ENCODE results near the gene FAF2.

The FAF2 gene

GRCh38 chr5:176542596-176543427 is 94.6 kb downstream of the FAF2 start:
- peak overlapping the region; percentile 81 for H2AFZ ChIP-seq (ENCODE audit: low read depth, low read length)
- H3K9ac ChIP-seq (ENCODE audit: low read length), result peak overlapping the region; percentile 77
- DNase-seq, result peak; percentile 32
- H3K4me3 ChIP-seq (ENCODE audit: insufficient read depth in 1 of 2, low read depth in 1 of 2, low read length in 2 of 2), result peak overlapping the region; percentile 65 to 86
- WGBS, result 2% methylated on average over 58 of the region's 110 CpGs
- peak overlapping the region in 1 of 2 experiments; percentile 16 for H2BK12ac ChIP-seq (ENCODE audit: low read length in 2 of 2)
- H3K9me3 ChIP-seq (ENCODE audit: control insufficient read depth, low read length), result no peaks in the 10 kb centered on the region
- no peak overlapping the region for H2AK5ac ChIP-seq (ENCODE audit: low read length, severe bottlenecking)
- no peak overlapping the region for H2BK120ac ChIP-seq (ENCODE audit: low read depth, low read length)
- H3K4me2 ChIP-seq (ENCODE audit: low read length, poor library complexity, severe bottlenecking), result peak overlapping the region; percentile 96
- peaks cover 6% of the 10 kb centered on the region for H3K79me1 ChIP-seq (replicated peaks; ENCODE audit: low read length, poor library complexity, severe bottlenecking)
- H3K23ac ChIP-seq (ENCODE audit: low read length in 2 of 2), result peak overlapping the region in 1 of 2 experiments; percentile 66
- H3K36me3 ChIP-seq (ENCODE audit: control insufficient read depth in 1 of 2, insufficient read depth in 2 of 2, low read depth in 1 of 2, low read length in 2 of 2), result no peaks in the 10 kb centered on the region
- H3K4me1 ChIP-seq (ENCODE audit: control insufficient read depth, insufficient read depth, low read depth, low read length), result peaks cover 28% of the 10 kb centered on the region
- H4K8ac ChIP-seq (ENCODE audit: low read length), result peak overlapping the region; percentile 72
- H3K18ac ChIP-seq (ENCODE audit: low read depth in 1 of 2, low read length in 2 of 2), result peak overlapping the region; percentile 52 to 71
- H3K27me3 ChIP-seq (ENCODE audit: control insufficient read depth in 1 of 2, insufficient read depth in 1 of 2, low read length in 2 of 2), result no peaks in the 10 kb centered on the region
- H2BK5ac ChIP-seq (ENCODE audit: low read depth, low read length, poor library complexity, severe bottlenecking), result no peak overlapping the region
- H4K91ac ChIP-seq (ENCODE audit: low read length), result no peak overlapping the region
- H3K27ac ChIP-seq (ENCODE audit: low read length, poor library complexity, severe bottlenecking), result no peak overlapping the region
- peak overlapping the region in 1 of 2 experiments; percentile 19 for H3K14ac ChIP-seq (ENCODE audit: low read length in 2 of 2)
- H3K4ac ChIP-seq (ENCODE audit: low read depth in 1 of 2, low read length in 2 of 2), result peak overlapping the region; percentile 48 to 76
- H2BK15ac ChIP-seq (ENCODE audit: low read depth, poor library complexity, severe bottlenecking), result peak overlapping the region; percentile 65

DNA sequence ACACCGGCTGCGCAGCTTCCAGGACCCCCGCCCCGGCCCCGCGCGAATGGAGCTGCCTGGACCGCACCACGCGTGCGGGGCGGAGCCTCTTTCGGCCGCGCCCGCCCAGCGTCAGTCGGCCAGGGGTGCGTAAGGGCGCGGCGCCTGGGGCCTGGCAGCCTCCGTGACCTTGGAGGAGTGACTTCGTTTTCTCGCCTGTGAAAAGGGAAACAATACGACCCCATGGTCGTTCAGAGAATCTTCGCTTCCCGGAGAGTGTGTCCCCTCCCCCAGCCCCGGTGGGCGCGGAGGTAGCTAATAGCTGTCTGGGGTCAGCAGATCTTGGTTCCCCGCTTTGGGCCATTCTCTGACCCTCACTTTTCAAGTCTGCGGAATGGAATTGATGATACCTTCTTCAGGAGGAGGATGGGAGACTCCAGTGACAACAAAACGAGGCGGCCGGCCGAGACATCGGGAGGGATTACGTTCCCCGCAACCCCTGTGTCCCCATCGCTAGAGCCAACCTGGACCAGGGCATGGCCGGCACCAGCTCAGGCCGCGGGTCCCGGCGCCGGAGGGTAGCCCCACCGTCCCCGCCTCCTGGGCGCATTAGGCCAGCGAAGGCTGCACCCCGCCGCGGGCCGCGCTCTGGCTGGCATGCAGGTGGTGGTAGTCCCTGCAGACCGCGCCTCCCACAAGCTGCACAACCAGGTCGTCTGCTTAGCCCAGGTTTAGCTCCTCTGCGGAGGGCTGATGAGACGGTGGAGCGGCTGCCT is 95.4 kb downstream of the FAF2 start:
- Histone ChIP-seq H2BK120ac (ENCODE audit: low read depth, low read length) (no peak overlapping the region), H4K91ac (ENCODE audit: low read length) (no peak overlapping the region), H3K4me3 (ENCODE audit: insufficient read depth in 1 of 2, low read depth in 1 of 2, low read length in 2 of 2) (peak overlapping the region; percentile 65 to 86), H3K27ac (ENCODE audit: low read length, poor library complexity, severe bottlenecking) (no peak overlapping the region), H3K4ac (ENCODE audit: low read depth in 1 of 2, low read length in 2 of 2) (peak overlapping the region in 1 of 2 experiments; percentile 76), H2BK5ac (ENCODE audit: low read depth, low read length, poor library complexity, severe bottlenecking) (no peak overlapping the region), H2AK5ac (ENCODE audit: low read length, severe bottlenecking) (no peak overlapping the region), H3K23ac (ENCODE audit: low read length in 2 of 2) (peak overlapping the region in 1 of 2 experiments; percentile 49), H2BK15ac (ENCODE audit: low read depth, poor library complexity, severe bottlenecking) (peak overlapping the region; percentile 29), H3K18ac (ENCODE audit: low read depth in 1 of 2, low read length in 2 of 2) (peak overlapping the region in 1 of 2 experiments; percentile 62), H3K27me3 (ENCODE audit: control insufficient read depth in 1 of 2, insufficient read depth in 1 of 2, low read length in 2 of 2) (no peaks in the 10 kb centered on the region), H3K36me3 (ENCODE audit: control insufficient read depth in 1 of 2, insufficient read depth in 2 of 2, low read depth in 1 of 2, low read length in 2 of 2) (no peaks in the 10 kb centered on the region), H3K4me2 (ENCODE audit: low read length, poor library complexity, severe bottlenecking) (peak overlapping the region; percentile 96), H3K4me1 (ENCODE audit: control insufficient read depth, insufficient read depth, low read depth, low read length) (peaks cover 26% of the 10 kb centered on the region), H2BK12ac (ENCODE audit: low read length in 2 of 2) (peak overlapping the region in 1 of 2 experiments; percentile 61), H3K14ac (ENCODE audit: low read length in 2 of 2) (peak overlapping the region in 1 of 2 experiments; percentile 31), H3K9me3 (ENCODE audit: control insufficient read depth, low read length) (no peaks in the 10 kb centered on the region), H4K8ac (ENCODE audit: low read length) (peak overlapping the region; percentile 56), H2AFZ (ENCODE audit: low read depth, low read length) (peak overlapping the region; percentile 89), H3K9ac (ENCODE audit: low read length) (peak overlapping the region; percentile 89), H3K79me1 (replicated peaks; ENCODE audit: low read length, poor library complexity, severe bottlenecking) (peaks cover 5% of the 10 kb centered on the region)
- peak; percentile 29 for DNase-seq
- WGBS, result under 1% methylated on average over 60 of the region's 63 CpGs

DNA sequence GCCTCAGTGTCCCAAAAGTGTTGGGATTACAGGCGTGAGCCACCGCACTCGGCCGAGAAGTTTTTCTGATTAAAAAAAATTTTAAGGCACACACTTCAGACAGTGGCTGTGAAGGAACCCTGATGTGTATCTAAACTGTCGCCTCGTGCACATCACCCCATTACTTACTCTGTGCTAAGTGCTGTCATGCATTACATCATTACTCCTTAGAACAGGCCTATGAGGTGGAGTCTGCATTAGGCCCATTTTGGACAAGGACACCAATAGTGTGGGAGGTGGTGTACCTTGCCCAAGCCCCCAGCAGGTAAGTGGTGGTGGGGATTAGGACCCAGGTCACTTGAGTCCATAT is 97.2 kb downstream of the FAF2 start:
- Histone ChIP-seq H3K14ac (ENCODE audit: low read length in 2 of 2) (no peak overlapping the region), H3K4ac (ENCODE audit: low read depth in 1 of 2, low read length in 2 of 2) (no peak overlapping the region), H3K9me3 (ENCODE audit: control insufficient read depth, low read length) (no peaks in the 10 kb centered on the region), H3K4me1 (ENCODE audit: control insufficient read depth, insufficient read depth, low read depth, low read length) (peaks cover 35% of the 10 kb centered on the region), H3K4me2 (ENCODE audit: low read length, poor library complexity, severe bottlenecking) (no peak overlapping the region), H3K27me3 (ENCODE audit: control insufficient read depth in 1 of 2, insufficient read depth in 1 of 2, low read length in 2 of 2) (no peaks in the 10 kb centered on the region), H2BK12ac (ENCODE audit: low read length in 2 of 2) (no peak overlapping the region), H4K91ac (ENCODE audit: low read length) (no peak overlapping the region), H2BK120ac (ENCODE audit: low read depth, low read length) (no peak overlapping the region), H2AK5ac (ENCODE audit: low read length, severe bottlenecking) (no peak overlapping the region), H2BK15ac (ENCODE audit: low read depth, poor library complexity, severe bottlenecking) (no peak overlapping the region), H3K79me1 (replicated peaks; ENCODE audit: low read length, poor library complexity, severe bottlenecking) (peaks cover 5% of the 10 kb centered on the region), H3K4me3 (ENCODE audit: insufficient read depth in 1 of 2, low read depth in 1 of 2, low read length in 2 of 2) (no peak overlapping the region), H3K23ac (ENCODE audit: low read length in 2 of 2) (no peak overlapping the region), H3K9ac (ENCODE audit: low read length) (no peak overlapping the region), H3K36me3 (ENCODE audit: control insufficient read depth in 1 of 2, insufficient read depth in 2 of 2, low read depth in 1 of 2, low read length in 2 of 2) (no peaks in the 10 kb centered on the region), H2AFZ (ENCODE audit: low read depth, low read length) (no peak overlapping the region), H3K18ac (ENCODE audit: low read depth in 1 of 2, low read length in 2 of 2) (no peak overlapping the region), H3K27ac (ENCODE audit: low read length, poor library complexity, severe bottlenecking) (no peak overlapping the region), H2BK5ac (ENCODE audit: low read depth, low read length, poor library complexity, severe bottlenecking) (no peak overlapping the region), H4K8ac (ENCODE audit: low read length) (no peak overlapping the region)
- WGBS, result 98% methylated on average over 6 of the region's 6 CpGs
- no peak for DNase-seq
